Natural killer cell (primary cell): ENCODE measurements around the gene SMIM38. TPM values are rescaled to one million over a fixed set of nuclear protein-coding genes. Genes with fewer than 3 reads are reported as not detected.

Source experiments
- ATAC-seq, 3 donors: fragments of 150-1000 bp in 2 of 3; fragments of 200-7000 bp in 1 of 3; cut with Tn5 transposase; 1 replicate in 1 of 3; 2 replicates in 2 of 3; pipeline ENCODE4 v1.10.0; 2021; ENCODE audit warnings: mild to moderate bottlenecking in 2 of 3, moderate library complexity in 2 of 3
- DNase-seq, 2 donors: peaks; one replicate each; pipeline versions ENCODE4 v3.0.0 to v3.0.0-alpha.2; 2013 to 2021; ENCODE audit warnings: mixed read lengths in 1 of 2
- H3K27ac ChIP-seq: one replicate; pipeline ENCODE4 v1.5.1; 2013; ENCODE audit warnings: mild to moderate bottlenecking, low read length
- H3K27me3 ChIP-seq: one replicate; pipeline ENCODE4 v1.6.1; 2013; ENCODE audit warnings: low read length; ENCODE audit not compliant: control insufficient read depth, insufficient read depth
- H3K36me3 ChIP-seq: one replicate; pipeline ENCODE4 v1.6.1; 2013; ENCODE audit warnings: low read length; ENCODE audit not compliant: control insufficient read depth, insufficient read depth
- H3K4me1 ChIP-seq: one replicate; pipeline ENCODE4 v1.6.1; 2013; ENCODE audit warnings: low read length; ENCODE audit not compliant: control insufficient read depth, insufficient read depth
- H3K4me3 ChIP-seq: one replicate; pipeline ENCODE4 v1.5.1; 2013; ENCODE audit warnings: low read length
- H3K9me3 ChIP-seq: one replicate; pipeline ENCODE4 v1.6.1; 2013; ENCODE audit warnings: low read length; ENCODE audit not compliant: control insufficient read depth, insufficient read depth
- H3K27ac Mint-ChIP-seq, 2 donors: one replicate each; pipeline ENCODE4 v1.8.0; 2022; ENCODE audit warnings: mild to moderate bottlenecking in 2 of 2, mixed read lengths in 2 of 2, moderate library complexity in 1 of 2
- H3K27me3 Mint-ChIP-seq, 2 donors: one replicate each; pipeline ENCODE4 v1.8.0; 2022; ENCODE audit warnings: low read depth in 2 of 2, mixed read lengths in 2 of 2
- H3K36me3 Mint-ChIP-seq: one replicate; pipeline ENCODE4 v1.8.0; 2022; ENCODE audit warnings: mixed read lengths
- H3K4me1 Mint-ChIP-seq, 2 donors: one replicate each; pipeline ENCODE4 v1.8.0; 2022; ENCODE audit warnings: mixed read lengths in 2 of 2
- H3K4me3 Mint-ChIP-seq: one replicate; pipeline ENCODE4 v1.8.0; 2022; ENCODE audit warnings: mild to moderate bottlenecking, moderate library complexity, mixed read lengths
- H3K9me3 Mint-ChIP-seq, 2 donors: one replicate each; pipeline ENCODE4 v1.8.0; 2022; ENCODE audit warnings: mixed read lengths in 2 of 2
- CTCF ChIP-seq: fragments of 200-600 bp; IDR thresholded peaks from one replicate; pipeline ENCODE4 v1.8.0; 2022; ENCODE audit warnings: antibody characterized with exemption
- WGBS: methylation state at CpG from one replicate; pipeline ENCODE4 v1.1.7; 2013; ENCODE audit warnings: missing lambda C conversion rate; ENCODE audit not compliant: insufficient coverage; 5-methylcytosine and 5-hydroxymethylcytosine counted together
- intact Hi-C: fragments of 100-400 bp; cut with micrococcal nuclease; formaldehyde crosslinking; loops from one replicate; pipeline ENCODE4 v1.14.2; 2022
- total RNA-seq, 4 donors: library from RNA; stranded (reverse); fragments of 120-200 nt in 1 of 4; gene quantifications; one replicate each; pipeline versions ENCODE4 v1.2.3 to v1.2.4, GENCODE V29; 2013 to 2022

The SMIM38 gene
- total RNA-seq, 3 donors from 2014 or later (not counting 1 experiment from before 2014, with no cell fraction given), result 0.23 to 0.42 (median 0.40) TPM

GRCh38 chr11:69169479-69169878 lies 13.7 kb downstream of the SMIM38 start:
- intact Hi-C loops, result no loop called here
- Mint-ChIP-seq H3K27me3 (peaks cover 10 to 14% of the 10 kb centered on the region in 2 donors), H3K4me3 (no peak overlapping the region), H3K9me3 (no peaks in the 10 kb centered on the region), H3K27ac (no peak overlapping the region), H3K36me3 (no peaks in the 10 kb centered on the region), H3K4me1 (no peaks in the 10 kb centered on the region)
- no peak overlapping the region for H3K4me3 ChIP-seq
- H3K36me3 ChIP-seq, result no peaks in the 10 kb centered on the region
- H3K9me3 ChIP-seq, result no peaks in the 10 kb centered on the region
- no peak for TF ChIP-seq CTCF
- no peak for ATAC-seq
- WGBS, result 93% methylated on average over 3 of the region's 3 CpGs
- DNase-seq, result no peak
- H3K4me1 ChIP-seq, result peaks cover 5% of the 10 kb centered on the region
- H3K27me3 ChIP-seq, result no peaks in the 10 kb centered on the region
- no peak overlapping the region for H3K27ac ChIP-seq

DNA sequence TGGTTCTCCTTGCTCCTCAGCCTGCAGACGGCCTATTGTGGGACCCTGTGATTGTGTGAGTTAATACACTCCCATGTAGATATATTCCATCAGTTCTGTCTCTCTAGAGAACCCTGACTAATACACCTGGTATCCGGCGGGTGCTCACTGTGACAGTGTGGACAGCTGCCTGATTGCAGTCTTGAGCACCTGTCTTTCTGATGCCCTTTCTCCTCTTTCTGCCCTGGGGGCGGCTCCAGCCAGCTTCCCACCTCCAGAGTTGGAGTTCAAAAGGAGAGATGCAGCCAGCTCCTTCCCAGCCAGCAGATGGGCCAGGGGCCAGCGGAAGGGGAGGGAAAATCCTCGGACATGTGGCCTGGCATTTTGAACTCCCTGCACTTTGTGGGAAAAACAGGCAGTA lies 15.0 kb downstream of the SMIM38 start:
- no peaks in the 10 kb centered on the region for H3K9me3 Mint-ChIP-seq
- intact Hi-C loops, result no loop called here
- DNase-seq (no peak), ATAC-seq (no peak)
- H3K9me3 ChIP-seq, result no peaks in the 10 kb centered on the region
- peaks cover 5% of the 10 kb centered on the region for H3K4me1 ChIP-seq
- H3K27me3 Mint-ChIP-seq, result peaks cover 7 to 10% of the 10 kb centered on the region in 2 donors
- WGBS, result 89% methylated on average over 6 of the region's 6 CpGs
- H3K4me3 ChIP-seq, result no peak overlapping the region
- no peak overlapping the region for H3K4me3 Mint-ChIP-seq
- H3K27ac ChIP-seq, result no peak overlapping the region
- no peaks in the 10 kb centered on the region for H3K27me3 ChIP-seq
- no peaks in the 10 kb centered on the region for H3K36me3 ChIP-seq
- no peak overlapping the region for H3K27ac Mint-ChIP-seq
- H3K36me3 Mint-ChIP-seq, result no peaks in the 10 kb centered on the region
- no peak for TF ChIP-seq CTCF
- no peaks in the 10 kb centered on the region for H3K4me1 Mint-ChIP-seq

DNA sequence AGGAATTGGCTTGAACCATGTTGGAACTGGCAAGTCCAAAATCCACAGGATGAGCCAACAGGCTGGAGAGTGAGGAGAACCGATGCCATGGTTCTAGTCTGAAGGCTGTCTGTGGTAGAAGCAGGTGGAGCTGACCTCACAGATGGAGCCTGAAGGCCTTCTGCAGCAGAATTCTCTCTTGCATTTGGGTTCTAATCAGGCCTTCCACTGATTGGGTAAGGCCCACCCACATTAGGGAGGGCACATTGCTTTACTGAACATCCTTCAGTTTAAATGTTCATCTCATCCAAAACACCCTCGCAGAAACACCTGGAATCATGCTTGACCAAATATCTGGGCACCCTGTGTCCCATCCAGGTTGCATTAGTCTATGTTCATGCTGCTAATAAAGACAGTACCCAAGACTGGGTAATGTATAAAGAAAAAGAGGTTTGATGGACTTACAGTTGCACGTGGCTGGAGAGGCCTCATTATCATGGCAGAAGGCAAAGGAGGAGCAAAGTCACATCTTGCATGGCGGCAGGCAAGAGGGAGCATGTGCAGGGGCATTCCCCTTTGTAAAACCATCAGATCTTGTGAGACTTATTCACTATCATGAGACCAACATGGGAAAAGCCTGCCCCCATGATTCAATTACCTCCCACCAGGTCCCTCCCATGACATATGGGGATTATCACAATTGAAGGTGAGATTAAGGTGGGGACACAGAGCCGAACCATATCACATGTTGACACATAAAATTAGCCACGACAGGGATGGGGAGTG lies 15.9 kb downstream of the SMIM38 start:
- ATAC-seq, result no peak

More for the DNA sequence above, 15.9 kb downstream of the SMIM38 start:
- TF ChIP-seq CTCF, result no peak
- H3K4me1 Mint-ChIP-seq, result no peaks in the 10 kb centered on the region
- H3K36me3 Mint-ChIP-seq, result no peaks in the 10 kb centered on the region
- Histone ChIP-seq H3K27me3 (no peaks in the 10 kb centered on the region), H3K9me3 (no peaks in the 10 kb centered on the region), H3K4me1 (peaks cover under 1% of the 10 kb centered on the region), H3K4me3 (no peak overlapping the region), H3K36me3 (no peaks in the 10 kb centered on the region), H3K27ac (no peak overlapping the region)
- no peak overlapping the region for H3K4me3 Mint-ChIP-seq
- no peak overlapping the region for H3K27ac Mint-ChIP-seq
- no peaks in the 10 kb centered on the region for H3K9me3 Mint-ChIP-seq
- intact Hi-C loops, result no loop called here
- 80% methylated on average over 6 of the region's 6 CpGs for WGBS
- DNase-seq, result no peak
- H3K27me3 Mint-ChIP-seq, result peaks cover 5 to 10% of the 10 kb centered on the region in 2 donors
